ENCODE results near the gene KCND1. TPM values are rescaled to one million over a fixed set of nuclear protein-coding genes. Genes with fewer than 3 reads are reported as not detected.

KCND1 gene
- polyA plus RNA-seq, 3 donors, result 0.46 to 4.7 (median 1.0) TPM

DNA sequence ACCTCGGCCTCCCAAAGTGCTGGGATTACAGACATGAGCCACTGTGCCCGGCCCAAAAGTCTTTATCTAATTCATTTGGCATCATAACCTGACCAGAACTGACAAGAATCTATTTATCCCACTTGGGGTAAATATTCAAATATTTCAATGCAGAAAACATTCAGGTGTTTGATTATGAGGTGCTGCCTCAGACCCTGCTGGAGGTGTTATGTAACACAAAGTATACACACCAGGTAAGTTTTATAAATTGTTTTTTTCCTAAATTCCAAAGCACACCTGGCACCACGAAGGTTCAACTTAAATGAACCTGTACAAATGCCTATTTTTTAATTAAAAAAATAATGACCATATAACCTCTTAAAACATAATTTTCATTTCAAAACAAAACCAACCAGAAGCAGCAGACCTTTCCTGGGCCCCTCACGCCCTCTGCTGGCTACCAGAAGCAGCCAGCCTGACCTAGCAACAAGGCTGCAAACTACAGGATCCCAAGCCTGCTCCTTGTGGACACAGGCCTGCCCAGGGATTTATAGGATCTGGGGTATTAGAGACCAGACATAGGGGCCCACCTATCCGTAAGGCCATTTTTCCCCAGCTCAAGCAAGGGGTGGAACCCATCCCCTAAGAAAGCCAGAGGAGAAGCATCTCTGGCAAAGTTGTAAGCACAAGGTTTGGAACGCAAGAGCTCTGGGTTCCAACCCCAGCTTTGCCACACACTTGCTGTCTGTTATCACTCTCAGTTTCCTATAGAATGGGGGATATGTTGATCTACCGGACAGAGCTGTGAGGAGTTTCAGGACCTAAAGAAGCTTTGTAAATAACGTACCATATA is 25.9 kb downstream of the KCND1 start:
- 45 to 59% (median 52%) methylated on average over 6 to 8 of the region's 8 CpGs for WGBS, 3 donors
- H3K27ac ChIP-seq (ENCODE audit: low read depth, low read length), result no peak overlapping the region

GRCh38 chrX:48942895-48943294 is 28.7 kb downstream of the KCND1 start:
- no peak overlapping the region for H3K27ac ChIP-seq (ENCODE audit: low read depth, low read length)
- WGBS, 3 donors, result 70 to 88% (median 80%) methylated on average over 2 of the region's 2 CpGs

DNA sequence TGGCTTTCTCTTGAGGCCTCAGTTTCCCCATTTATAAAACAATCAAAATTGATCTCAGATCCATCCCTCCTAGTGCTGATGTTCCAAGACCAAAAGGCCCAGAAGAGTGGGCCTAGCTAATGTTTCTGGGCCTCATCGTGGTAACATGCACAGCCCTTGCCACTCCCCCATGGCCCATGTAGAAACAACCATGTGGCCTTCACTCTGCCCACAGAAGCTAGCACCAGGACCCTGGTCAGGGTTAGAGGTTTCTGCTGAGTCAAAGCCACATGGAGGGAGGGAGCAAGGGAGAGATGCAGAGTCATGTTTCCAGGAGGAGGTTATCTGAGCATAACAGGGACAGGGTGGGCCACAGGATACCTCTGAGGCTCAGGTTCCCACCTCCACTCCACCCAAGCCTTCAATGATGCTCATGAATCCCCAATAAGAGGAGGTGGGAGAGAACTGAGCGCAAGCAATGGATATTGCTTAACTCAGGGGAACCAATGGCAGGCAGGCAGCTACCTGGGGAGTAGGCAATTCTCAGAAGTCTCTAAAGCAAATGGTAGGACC is 31.2 kb downstream of the KCND1 start:
- no peak overlapping the region for H3K27ac ChIP-seq (ENCODE audit: low read depth, low read length)
- 66 to 86% (median 68%) methylated on average over 2 of the region's 2 CpGs for WGBS, 3 donors

DNA sequence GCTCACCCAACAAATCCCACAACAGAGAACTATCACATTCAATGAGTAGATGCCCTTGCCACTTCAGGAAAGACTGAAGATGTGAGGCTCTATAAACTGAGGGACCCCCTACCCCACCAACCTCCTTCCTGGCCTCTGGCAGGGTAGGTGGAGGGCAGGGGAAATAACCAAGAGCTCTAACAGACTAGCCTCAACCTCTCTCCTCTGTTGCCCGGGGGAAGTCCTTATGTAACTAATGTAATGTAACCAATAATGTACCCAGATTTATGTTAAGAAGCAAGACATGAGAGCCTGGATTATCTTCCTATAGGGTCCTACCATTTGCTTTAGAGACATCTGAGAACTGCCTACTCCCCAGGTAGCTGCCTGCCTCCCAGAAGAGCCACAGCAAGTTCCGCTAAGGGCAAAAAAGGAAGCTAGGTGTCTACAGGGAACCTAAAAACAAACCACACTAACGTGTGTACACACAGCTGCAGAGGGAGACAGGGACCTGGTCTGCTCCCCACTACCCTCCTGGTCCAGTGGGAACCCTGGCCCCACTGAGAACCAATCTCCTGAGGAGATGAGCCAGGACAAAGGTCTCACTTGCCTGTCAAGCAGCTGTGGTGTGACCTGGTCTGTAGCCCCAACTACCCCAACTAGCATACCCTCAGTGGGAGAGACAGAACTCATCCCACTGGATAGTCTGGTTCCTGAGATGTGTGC is 32.0 kb downstream of the KCND1 start:
- WGBS, 3 donors, result 56 to 73% (median 60%) methylated on average over 3 of the region's 3 CpGs

DNA sequence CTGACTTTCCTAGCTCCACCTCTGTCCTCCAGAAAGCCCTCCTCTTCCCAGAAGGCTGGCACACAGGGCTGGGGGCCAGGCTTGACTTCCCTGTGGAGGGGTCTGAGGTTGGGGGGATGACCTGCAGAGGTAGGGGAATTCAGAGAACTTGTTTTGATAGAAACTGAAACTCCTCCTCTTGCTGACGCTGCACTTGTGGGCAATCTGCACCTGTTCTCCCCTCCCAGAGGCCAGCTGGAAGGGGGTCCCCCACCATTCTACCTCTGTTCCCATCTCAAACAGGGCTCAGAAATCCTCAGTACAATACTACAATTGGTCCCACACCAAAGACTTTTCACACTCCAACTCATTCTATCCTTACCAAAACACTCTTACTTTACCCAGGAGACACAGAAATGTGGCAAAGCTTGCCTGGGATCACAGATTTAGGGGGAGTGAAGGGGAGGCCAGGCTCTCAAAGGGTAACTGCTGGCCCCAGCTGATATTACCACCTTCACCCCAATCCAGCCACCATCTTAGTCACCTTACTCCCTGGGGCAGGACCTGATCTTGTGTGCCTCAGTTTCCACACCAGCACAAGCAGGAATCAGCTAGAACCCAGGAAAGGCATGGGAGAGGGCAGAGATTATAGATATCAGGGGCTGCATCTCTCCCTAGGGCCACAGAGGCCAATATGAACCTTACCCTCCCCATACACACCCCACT is 32.8 kb downstream of the KCND1 start:
- H3K27ac ChIP-seq (ENCODE audit: low read depth, low read length), result no peak overlapping the region
- WGBS, 3 donors, result 44 to 55% methylated on average over 1 of the region's 1 CpG; no CpG with 5 or more reads in 1 of the 3 donors

More for the DNA sequence above, 32.0 kb downstream of the KCND1 start:
- H3K27ac ChIP-seq (ENCODE audit: low read depth, low read length), result no peak overlapping the region

- no peak overlapping the region for H3K27ac ChIP-seq (ENCODE audit: low read depth, low read length)
- WGBS, 3 donors, result 34 to 55% (median 39%) methylated on average over 9 of the region's 9 CpGs
Observed at GRCh38 chrX:48937054-48937907, 34.4 kb downstream of the KCND1 start.

DNA sequence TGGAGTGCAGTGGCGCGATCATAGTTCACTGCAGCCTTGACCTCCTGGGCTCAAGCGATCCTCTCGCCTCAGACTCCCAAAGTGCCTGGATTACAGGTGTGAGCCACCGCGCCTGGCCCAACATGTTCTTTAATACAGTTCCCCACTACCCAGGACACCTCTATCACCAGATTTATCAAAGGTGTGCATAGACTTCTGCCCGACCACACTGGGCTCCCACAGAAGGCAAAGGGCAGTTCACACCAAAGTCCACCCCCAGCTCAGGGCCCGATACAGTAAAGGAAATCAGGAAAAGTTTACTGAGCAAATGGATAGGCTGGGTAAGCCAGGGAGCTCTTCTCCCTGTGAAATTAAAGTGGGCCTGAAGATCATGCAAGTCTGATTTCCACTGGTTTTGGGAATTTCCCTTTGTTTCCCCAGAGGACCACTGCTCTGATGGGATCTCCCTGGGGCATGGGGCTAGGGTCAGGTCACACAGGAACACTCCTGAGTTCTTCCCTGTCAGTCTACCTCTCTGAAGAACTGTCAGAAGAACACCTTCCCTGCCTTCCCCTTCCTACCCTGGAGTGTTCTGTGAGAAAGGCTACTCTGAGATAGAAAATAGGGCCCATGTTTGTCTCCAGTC is 35.1 kb downstream of the KCND1 start:
- no peak overlapping the region for H3K27ac ChIP-seq (ENCODE audit: low read depth, low read length)
- WGBS, 3 donors, result 85 to 92% (median 87%) methylated on average over 8 of the region's 8 CpGs

DNA sequence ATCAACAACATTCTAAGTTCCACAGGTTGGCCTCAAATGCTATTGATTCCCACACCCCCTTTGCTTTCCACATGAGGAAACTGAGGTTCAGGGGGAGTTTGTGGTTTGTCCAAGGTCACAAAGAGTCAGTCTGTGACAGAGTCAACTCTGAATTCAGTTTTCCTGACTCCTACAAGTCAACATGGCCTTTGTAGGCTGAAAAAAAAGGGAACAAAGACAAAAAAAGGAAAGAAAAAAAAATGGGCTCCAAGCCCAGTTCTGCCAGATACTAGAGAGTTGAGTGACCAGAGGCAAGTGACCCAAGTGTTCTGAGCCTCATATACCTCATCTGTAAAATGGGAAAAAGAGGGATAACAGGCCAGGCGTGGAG is 36.4 kb downstream of the KCND1 start:
- WGBS, 3 donors, result 93 to 100% (median 93%) methylated on average over 1 of the region's 1 CpG

DNA sequence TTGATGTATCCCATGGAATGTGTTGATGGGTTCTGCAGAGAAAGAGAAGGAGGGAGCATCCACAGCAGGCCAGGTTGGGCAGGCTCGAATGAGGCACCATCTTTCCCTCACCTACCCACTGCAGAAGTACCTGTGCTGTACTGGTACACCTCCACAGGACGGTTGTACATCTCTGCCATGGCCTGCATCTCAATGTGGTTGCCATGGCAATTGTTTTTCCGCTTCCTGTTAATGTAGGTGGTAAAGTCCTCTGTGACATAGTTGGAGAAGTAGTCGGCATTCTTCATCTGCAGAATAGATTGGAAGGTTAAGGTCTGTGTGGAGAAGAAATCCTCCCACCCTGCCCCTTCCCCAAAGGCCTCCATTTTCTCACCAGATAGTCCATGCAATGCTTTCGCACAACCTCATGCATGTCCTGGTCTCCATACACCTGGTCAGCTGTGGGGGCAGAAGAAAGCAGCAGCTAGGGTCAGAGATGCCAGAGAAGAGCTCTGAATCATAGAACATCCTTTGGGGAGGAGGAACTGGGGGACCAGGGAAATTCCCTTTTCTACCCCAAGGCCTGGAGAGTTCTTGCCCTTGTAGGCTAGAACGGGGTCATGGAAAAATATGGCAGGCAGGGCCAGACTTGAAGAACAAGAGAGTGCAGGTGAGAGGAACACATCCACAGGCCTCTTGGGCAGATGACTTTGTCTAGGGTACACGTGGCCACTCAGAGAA is 36.9 kb downstream of the KCND1 start:
- H3K27ac ChIP-seq (ENCODE audit: low read depth, low read length), result no peak overlapping the region
- 71 to 82% (median 82%) methylated on average over 7 of the region's 7 CpGs for WGBS, 3 donors

More for the DNA sequence above, 36.4 kb downstream of the KCND1 start:
- H3K27ac ChIP-seq (ENCODE audit: low read depth, low read length), result no peak overlapping the region

- 75 to 92% (median 84%) methylated on average over 2 of the region's 2 CpGs for WGBS, 3 donors
- no peak overlapping the region for H3K27ac ChIP-seq (ENCODE audit: low read depth, low read length)
Observed at GRCh38 chrX:48933757-48934156, 37.9 kb downstream of the KCND1 start.

GRCh38 chrX:48927736-48928382 is 43.8 kb downstream of the KCND1 start:
- 64 to 86% (median 76%) methylated on average over 2 of the region's 2 CpGs for WGBS, 3 donors
- H3K27ac ChIP-seq (ENCODE audit: low read depth, low read length), result no peak overlapping the region

DNA sequence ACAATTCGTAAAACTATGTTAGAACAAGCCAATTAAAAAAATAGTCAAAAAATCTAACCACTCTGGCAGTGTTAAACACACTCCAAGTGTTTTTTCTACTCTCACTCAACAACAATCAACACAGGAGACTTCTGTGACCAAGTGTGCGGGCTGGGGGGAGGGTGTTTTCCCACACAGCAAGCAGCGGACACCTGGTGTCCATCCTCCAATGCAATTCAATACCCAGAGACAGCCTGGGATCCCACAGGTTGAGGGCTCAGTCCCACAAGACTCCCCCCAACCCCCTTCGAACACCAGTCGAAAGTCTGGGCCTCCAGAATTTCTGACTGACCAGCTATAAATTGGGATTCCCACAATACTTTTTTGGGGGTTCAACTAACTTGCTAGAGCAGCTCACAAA is 44.5 kb downstream of the KCND1 start:
- H3K27ac ChIP-seq (ENCODE audit: low read depth, low read length), result no peak overlapping the region
- 59 to 91% (median 78%) methylated on average over 5 of the region's 5 CpGs for WGBS, 3 donors

DNA sequence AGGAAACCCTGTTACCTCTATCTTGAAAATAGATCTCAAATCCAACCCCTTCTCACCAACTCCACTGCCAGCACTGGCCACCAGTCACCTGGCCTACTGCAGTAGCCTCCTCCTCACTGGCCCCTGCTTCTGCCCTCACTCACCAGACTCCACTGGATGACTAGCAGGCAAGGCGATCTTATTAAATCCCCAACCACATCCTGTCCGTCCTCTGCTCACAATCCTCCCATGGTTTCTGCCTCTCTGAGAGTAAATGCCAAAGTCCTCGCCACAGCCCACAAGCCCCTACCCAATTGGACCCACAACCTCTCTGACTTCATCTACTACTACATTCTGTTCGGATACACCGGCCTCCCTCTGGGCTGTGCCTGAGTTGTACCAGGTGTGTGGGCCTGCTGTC is 47.4 kb downstream of the KCND1 start:
- no peak overlapping the region for H3K27ac ChIP-seq (ENCODE audit: low read depth, low read length)
- WGBS, 3 donors, result 79 to 94% (median 84%) methylated on average over 3 to 5 of the region's 5 CpGs

DNA sequence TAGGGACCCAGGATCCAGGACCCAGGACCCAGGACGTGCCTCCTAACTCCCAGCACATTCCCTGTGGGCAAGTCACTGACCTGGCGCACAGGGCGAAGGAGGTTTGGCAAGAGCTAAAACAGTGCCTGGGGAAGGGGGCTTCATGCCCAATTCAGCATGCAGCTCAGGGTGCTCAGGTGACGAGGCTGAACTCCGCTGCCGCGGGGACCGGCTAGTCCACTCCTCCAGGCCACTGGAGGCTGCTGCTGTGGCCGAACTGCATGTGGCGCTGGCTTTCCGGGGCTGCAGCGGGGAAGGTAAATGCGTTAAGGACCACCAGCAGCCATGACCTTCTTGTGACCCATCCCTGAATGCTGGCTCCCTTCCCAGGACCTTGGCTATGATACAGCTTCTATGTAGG is 47.9 kb downstream of the KCND1 start:
- WGBS, 3 donors, result 82 to 96% (median 91%) methylated on average over 10 to 13 of the region's 13 CpGs

DNA sequence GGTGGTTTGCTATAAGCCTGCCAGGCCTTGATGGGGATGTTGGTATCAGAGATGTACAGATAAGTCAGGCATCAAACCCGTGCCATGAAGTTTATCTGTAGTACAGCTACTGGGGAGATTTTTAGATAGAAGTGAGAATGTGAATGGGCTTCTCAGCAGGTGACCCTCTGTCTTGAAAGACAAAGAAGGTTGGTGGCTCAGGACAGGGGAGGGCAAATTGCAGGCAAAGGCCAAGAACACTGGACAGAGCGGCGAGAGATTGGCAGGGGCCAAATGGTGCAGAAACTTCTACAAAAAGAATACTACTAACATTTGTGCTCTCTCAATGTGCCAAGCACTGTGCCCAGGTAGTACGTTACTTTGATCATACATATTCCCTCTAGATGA is 50.9 kb downstream of the KCND1 start:
- H3K27ac ChIP-seq (ENCODE audit: low read depth, low read length), result no peak overlapping the region
- 66 to 84% (median 84%) methylated on average over 4 of the region's 4 CpGs for WGBS, 3 donors

More for the DNA sequence above, 47.9 kb downstream of the KCND1 start:
- H3K27ac ChIP-seq (ENCODE audit: low read depth, low read length), result no peak overlapping the region

DNA sequence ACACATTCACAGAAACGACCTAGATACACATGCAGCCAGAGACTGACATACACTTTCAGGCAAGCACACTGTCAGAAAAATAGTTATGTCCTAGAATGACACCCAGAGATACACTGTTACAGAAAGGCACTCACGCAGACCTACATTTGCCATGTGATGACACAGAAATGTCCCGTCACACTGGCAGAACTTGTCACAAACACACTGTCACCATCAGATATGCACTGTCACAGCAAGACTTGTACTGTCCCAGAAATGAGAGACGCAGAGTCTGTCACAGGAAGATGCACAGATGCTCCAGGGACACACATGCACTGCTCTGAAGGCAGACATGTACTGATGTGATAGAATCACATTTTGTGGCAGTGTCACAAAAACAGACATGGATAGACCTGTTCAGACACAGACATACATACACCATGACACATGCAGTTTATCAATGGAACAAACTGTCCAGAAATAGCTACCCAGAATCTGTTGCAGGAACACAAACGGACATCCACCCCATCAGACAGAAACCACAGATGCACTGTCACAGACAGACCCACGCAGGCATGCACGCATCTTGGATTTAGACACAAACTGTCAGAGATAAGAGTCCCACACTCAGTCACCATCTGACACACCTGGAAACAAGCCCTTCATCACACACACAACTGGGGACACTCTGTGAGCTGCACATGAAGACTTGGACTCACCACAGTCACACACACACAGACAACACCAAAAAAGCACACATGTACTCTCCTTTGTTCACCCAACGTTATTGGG is 51.5 kb downstream of the KCND1 start:
- 40 to 59% (median 56%) methylated on average over 8 of the region's 8 CpGs for WGBS, 3 donors
- no peak overlapping the region for H3K27ac ChIP-seq (ENCODE audit: low read depth, low read length)

Measured in adipose tissue (tissue), 3 donors.